ENCODE data around the gene YES1.
"Not testable (repeated sequence)": the region's sequence is repeated elsewhere in the genome, so short reads cannot be mapped to it uniquely, and the experiment has no call there.

The YES1 gene

DNA sequence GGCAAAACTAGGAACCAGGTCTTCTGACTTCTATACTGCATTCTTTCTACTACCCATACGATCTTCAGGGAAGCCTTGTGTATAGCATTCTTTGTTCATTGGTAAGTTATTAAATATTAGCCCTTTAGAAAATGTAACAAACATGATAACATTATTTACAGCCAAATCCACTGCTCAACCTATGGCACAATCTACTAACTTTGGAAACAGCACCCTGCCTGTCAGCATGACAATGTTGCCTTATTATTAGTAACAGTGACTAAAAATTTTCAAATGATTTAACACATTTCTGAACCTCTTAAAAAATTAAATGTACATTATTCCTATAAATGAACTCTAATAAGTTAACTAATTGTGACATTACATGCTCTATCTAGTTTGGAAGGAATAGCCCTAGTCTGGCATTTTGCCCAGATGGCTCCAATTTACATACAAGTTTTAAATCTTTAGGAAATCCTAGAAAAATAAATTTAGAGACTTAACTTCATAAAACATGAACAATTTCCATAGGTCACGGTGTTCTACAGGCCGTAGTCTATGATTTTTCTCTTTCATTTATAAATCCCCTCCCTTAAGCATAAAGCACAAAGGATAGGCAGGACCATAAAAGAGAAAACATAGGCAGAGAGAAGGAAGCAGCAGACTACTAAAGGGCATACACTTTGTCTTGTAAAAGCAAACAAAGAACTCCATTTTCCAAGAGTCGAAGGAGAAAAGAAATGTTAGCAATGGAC lies 33.7 kb downstream of the YES1 start:
- no peak for DNase-seq

DNA sequence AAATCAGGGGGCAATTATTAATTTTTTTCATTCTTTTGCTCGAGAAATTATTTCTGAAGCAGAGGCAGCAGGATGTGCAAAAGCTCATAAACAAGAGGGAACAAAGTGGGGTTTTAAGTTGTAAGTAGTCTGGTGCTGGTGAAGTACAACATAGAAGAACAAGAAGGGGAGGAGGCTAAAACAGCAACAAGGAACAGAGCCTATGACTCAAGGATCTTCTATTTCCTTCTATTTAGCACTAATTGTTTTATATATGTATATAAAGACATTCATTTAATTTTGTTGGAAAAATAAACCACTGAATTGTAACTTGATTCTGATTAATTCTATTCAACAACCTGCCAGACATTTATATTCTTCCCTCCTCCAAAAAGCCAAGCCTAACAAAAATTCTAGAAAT lies 35.0 kb downstream of the YES1 start:
- no peak for DNase-seq

DNA sequence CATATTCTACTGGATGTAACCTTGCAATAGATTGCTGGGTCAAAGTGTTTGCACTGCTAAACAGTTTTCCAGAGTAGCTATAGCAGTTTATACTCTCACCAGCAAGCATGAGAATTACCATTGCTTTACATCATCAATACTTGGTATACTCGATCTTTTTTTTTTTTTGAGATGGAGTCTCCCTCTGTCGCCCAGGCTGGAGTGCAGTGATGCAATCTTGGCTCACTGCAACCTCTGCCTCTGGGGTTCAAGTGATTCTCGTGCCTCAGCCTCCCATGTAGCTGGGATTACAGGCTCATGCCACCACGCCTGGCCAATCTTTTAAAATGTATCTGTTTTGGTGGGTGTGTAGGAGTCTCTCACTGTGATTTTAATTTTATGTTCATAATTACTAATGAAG lies 36.0 kb downstream of the YES1 start:
- DNase-seq, result not testable (repeated sequence)

DNA sequence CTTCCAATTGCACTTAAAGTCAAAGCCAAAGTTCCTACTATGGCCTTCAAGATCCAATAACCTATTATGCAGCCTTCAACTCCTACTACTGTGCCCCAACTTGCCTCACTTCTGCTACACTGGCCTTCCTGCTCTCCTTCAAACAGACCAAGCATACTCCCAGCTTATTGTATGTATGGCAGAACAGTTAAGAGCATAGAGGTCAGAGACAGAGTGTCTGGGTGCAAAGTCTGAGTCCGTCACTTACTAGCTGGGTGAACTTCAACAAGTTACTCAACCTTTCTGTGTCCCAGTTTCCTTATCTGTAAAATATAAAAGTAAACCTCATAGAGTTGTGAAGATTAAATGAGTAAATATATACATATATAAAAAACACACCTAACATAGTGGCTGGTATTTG lies 37.2 kb downstream of the YES1 start:
- DNase-seq, result no peak

DNA sequence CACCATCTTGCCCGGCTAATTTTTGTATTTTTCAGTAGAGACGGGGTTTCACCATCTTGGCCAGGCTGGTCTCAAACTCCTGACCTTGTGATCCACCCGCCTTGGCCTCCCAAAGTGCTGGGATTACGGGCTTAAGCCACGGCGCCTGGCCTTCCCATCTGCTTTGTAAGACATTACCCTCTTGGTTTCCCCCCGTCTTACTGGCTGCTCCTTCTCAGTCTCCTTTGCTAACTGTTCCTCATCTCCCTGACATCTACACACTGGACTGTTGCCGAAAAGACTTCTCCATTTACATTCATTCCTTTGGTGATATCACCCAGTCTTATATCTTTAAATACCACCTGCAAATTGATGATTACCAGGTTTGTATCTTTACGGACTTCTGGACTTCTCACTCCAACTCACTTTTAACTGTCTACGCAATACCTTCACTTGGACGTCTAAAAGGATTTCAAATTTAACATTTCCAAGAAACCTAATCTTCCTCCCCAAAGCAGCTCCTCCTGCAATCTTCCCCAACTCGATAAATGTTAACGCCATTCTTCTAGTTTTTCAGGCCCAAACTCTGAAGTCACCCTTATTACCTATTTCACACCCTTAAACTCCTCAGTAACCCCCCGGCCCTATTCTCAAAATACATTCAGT lies 37.9 kb downstream of the YES1 start:
- no peak for DNase-seq

DNA sequence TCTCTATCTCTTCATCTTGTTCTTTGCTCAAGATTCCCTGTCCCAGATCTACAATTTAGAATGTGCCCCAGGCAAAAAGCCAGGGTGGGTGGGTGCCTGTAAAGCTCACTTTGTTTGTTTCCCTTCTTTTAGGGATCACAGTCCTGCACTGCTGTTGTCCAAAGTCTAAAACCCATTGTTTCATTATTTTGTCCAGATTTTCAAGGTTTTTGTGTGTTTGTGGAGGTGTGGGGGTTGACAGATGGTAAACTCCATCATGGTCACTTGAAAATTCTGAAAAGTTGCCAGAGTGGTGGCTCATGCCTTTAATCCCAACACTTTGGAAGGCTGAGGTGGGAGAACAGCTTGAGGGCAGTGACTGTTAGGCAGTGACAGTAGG lies 41.5 kb downstream of the YES1 start:
- DNase-seq, result no peak

DNA sequence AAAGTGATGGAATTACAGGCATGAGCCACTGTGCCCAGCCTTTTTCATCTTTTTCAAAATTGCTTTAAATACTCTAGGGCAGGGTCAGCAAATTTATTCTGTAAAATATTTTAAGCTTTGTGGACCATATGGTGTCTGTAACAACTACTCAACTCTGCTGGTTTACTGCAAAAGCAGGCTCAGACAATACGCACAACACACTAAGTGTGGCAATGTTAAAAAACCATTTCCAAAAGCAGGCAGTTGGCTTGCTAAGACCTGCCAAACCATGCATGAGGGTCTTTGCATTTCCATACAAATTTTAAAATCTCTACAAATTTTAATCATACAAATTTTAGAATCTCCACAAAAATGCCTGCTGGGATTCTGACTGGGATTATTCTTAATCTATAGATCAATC lies 44.1 kb downstream of the YES1 start:
- no peak for DNase-seq

DNA sequence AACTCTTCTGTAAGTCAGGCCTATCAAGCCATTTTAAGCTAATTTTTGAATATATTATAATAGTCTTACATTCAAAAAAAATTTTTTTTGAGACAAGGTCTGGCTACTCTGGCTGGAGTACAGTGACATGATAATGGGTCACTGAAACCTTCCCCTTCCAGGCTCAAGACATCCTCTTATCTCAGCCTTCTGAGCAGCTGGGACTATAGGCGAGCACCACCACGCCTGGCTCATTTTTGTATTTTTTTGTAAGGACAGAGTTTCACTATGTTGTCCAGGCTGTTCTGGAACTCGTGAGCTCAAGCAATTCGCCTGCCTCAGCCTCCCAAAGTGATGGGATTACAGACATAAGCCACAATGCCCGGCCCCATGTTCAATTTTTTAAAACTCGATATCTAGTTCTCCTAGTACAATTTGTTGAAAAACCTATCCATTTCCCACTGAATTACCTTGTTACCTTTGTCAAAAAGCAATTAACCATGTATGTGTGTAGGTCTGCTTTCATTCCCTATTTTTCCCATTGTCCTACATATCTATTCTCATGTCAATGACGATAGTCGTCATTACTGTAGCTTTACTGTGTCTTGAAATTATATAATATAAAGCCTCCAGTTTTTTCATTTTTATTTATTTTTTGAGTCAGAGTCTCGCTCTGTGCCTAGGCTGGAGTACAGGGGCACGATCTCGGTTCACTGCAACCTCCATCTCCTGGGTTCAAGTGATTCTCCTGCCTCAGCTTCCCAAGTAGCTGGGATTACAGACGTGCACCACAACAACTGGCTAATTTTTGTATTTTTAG lies 44.8 kb downstream of the YES1 start:
- no peak for DNase-seq

DNA sequence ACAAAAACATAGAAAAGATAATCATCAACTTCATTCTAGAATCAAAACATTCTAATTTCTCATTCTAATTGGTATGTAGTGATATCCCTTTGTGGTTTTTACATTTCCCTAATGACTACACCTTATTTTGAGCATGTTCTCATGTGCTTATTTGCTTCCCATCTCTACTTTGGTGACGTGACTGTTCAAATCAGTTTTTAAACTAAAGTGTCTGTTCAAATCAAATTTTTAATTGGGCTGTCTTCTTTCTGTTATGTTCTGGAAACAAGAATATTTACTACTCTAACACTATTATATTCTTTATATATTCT lies 45.5 kb downstream of the YES1 start:
- DNase-seq, result no peak

DNA sequence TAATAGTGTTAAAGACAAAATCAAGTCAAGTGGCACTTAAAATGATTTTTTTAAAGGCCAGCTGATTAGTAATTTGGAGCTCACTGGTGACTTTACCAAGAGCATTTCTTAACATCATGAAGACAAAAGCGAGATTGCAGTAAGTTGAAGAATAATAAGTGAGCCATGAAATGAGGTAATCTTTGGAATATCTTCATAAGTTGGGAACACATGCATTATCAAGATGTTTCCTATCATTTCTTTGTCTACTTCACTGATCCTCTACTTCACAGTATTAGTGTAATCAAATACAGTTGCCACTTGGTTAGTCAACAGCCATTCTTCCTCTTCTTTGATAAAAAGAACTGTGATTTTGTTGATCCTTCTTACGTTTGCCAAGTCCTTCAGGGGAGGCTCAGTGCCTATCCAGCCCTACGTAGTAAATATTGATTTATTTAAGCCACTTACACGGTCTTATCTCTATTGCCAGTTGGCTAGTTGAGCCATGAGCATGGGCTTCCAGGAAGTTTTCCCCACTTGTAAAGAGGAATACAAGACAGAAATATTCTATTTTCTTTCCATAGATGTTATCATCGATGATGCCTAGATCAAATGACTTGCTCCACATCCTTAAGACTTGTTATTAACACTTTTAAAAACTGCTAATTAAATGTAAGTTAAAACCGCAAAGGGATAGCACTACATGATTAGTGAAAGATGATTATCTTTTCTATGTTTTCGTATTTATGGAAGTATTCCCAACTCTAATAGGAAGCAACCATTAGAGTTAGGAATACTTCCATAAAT lies 46.1 kb downstream of the YES1 start:
- no peak for DNase-seq

DNA sequence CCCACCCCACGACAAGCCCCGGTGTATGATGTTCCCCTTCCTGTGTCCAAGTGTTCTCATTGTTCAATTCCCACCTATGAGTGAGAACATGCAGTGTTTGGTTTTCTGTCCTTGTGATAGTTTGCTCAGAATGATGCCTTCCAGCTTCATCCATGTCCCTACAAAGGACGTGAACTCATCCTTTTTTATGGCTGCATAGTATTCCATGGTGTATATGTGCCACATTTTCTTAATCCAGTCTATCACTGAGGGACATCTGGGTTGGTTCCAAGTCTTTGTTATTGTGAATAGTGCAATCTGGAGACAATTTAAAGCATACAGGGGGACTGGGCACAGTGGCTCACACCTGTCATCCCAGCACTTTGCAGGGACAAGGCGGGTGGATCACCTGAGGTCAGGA lies 52.2 kb downstream of the YES1 start:
- not testable (repeated sequence) for DNase-seq

DNA sequence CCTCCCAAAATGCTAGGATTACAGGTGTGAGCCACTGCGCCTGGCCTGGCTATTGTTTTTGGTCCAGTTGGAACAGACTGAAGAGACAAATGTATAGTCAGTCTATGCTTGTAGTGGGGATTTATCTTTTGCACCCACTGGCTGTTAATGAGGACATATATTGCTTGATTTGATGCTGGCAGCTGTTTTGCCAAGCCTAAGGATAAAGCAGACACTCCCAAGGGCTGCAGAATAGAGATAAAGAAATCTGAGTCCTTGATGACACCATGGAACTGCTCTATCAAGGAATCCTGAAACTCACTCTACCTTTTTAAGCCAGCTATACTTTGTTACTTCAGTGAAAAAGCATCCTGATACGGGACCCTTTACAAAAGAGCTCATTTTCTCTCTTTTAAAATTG lies 56.5 kb downstream of the YES1 start:
- DNase-seq, result no peak

DNA sequence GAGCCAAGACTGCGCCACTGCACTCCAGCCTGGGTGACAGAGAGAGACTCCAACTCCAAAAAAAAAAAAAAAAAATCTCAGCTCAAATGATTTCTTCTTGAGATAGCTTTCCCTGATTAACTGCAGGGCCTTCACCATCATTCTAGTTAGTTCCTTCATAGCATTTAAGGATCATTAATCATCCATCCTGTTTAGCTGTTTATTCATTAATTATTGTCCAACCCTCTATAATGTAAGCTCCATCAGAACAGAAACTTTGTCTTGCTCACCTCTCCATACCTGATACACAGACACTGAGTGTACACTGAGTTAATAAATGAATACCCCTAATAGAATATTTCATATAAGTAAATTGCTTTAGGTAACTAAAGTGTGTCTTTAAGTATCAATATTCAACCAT lies 57.4 kb downstream of the YES1 start:
- DNase-seq, result no peak

DNA sequence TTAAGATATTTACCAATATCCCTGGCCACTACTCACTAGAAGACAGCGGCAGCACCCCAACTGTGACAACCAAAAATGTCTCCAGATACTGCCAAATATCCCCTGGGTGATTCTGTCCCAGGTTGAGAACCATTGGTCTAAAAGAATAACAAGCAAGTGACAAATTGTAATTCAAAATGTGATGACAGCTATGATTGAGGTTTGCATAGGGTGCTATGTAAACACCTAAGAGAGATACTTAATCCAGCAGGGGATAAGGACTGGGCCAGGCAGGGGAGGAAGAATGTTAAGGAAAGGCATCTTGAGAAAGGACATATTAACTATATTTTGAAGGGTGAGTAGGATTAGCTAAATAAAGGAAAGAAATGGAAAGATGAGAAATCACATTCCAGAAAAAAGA lies 61.6 kb downstream of the YES1 start:
- no peak for DNase-seq

DNA sequence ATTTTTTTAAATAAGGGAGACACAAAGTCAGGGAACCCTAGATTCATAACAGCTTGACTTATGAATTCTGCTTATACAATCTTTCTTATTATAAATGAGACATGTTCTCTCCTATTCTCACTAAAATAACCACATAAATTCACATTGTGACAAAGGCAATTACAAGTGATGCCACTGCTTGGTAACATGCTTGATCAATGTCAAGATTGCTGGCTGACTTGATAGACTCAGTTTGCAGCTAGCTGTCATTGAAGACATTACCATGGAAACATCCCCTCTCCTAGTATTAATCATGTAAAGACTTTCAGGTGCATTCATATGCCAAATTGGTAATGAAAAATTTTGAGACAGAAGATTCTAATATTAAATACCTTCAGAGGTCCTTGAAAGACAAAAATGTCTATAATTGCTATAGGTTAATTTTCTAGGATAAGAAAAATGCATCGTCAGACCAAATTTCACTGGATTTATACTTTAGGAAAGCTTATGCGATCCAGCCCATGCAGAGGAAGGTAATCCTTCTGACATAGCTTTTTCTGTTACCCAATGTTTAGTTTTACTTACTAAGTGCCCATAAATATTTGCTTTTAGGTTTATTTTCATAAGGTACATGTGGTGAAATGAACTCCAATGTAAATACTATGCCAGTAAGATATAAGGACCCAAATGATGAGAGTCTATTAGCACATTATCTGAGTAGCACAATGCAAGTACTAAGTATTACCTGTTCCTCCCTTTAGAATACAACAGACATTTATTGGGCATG lies 67.0 kb downstream of the YES1 start:
- DNase-seq, result no peak

DNA sequence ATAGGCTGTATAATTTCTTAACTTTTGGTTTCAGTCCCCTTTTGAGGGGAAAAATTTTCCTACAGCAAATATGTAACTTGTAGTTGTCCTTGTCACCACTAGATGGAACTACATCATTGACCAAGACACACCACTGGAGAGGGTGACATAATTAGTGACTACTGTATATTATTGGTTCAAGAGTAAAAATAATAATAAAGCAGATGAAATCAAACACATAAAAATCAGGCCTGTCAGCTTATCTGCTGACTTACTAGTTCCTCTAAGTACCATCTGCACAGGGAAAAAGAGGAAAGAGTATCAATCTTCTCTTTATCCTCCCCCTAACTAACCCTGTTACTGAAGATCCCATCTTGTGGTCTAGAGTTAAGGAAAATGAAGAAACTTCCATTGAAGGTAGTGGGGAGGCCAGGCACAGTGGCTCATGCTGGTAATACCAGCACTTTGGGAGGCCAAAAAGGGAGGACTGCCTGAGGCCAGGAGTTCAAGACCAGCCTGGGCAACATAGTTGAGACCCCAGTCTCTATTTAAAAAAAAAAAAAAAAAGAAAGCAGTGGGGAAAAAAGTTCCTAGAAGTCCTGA lies 70.0 kb downstream of the YES1 start:
- DNase-seq, result no peak

DNA sequence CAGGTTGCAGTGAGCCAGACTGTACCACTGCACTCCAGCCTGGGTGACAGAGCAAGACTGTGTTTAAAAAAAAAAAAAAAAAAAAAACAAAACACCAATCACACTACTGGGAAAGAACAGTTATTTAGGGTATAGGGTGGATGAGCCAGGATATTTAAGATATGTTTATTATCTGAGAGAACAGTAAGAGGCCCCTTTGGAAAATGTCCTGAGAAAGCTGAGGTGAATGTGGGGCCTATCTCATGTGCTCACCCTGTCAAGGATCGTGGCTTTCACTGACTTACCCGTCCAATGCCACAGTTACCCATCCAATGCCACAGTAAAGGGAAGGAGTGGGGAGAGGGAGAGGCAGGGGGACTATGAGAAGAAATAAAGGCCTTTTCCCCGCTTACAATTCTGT lies 79.7 kb downstream of the YES1 start:
- no peak for DNase-seq

DNA sequence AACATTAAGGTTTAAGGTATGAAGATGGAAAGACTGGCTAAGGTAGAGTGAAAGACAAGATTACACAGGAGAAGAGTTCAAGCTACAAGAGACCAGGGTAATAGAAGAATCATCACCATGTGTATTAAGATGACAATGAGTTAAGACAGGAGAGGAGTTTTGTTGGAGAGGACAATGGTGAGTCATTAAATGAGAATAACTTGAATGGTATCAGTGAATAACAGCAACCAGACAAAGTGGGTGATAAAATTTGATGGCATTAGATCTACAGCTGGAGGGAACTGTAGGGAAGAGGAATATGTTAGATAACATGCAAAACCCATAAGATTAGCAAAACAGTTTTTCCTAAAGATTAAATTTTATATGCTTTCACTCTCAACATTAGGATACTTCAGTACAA lies 80.9 kb downstream of the YES1 start:
- DNase-seq, result no peak

DNA sequence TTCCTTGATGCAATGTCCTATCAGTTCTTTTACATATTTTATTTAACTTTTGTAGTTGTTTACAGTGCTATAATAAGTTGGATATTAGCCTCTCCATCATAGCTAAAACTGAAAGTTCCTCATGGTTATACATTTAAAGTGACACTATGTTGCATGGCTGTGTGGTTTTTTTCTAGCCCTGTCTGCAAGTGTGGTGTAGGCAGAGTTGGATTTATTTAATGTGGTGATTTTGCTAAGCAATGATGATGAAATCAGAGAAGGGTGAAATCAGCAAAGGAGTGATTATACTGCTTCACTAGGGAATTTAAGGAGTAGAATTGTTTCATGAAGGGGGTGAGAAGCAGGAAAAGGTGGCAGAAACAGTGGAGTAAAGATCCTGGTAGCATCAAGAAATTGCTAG lies 81.3 kb downstream of the YES1 start:
- DNase-seq, result no peak

DNA sequence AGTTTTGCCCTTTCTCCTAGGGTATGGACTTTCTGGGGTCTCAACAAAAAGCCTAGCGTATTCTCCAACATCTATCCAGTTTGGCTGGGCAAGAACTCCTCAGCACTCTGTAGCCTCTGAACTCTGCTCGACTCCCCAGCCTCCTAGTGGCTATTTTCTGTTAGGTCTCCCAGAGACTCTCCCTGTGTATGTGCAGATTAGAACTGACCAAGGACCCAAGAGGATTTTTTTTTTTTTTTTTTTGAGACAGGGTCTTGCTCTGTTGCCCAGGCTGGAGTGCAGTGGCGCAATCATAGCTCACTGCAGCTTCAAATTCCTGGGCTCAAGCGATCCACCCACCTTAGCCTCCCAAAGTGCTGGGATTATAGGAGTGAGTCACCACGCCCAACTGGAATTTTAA lies 81.9 kb downstream of the YES1 start:
- not testable (repeated sequence) for DNase-seq

DNA sequence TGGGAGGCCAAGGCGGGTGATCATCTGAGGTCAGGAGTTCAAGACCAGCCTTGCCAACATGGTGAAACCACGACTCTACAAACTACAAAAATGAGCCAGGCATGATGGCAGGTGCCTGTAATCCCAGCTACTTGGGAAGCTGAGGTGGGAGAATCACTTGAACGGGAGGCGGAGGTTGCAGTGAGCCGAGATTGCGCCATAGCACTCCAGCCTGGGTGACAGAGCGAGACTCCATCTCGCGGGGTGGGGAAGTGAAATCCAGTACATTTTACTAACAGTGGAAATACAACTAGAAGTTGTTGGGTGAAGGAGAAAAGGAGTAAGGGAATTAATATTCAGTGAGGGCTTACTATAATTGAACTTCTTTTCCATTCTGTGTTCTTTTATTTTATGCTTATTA lies 86.4 kb downstream of the YES1 start:
- DNase-seq, result no peak

DNA sequence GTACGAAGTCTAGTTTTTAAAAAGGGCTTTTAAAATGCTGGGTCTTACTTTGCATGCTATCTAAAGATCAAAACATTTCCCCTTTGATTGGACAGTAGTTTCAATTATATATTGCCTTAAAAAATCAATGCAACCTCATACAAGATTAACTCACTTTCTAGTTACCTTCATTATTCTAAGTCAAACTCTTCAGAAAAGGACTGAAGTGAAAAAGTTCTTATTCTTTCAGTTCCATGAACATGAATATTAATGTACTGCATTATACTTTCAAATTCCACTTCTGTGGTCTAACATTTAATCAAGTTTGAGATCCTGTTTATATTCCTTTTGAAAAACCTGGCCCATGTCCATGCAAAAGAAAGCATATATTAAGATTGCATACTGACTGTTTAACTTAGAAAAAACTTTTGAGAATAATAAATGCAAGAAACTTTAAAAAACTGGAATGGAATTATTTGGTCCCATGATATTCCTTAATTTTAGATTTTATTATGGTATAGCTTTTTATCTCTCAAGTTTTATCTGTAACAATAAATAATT lies 88.4 kb downstream of the YES1 start:
- no peak for DNase-seq
